Measurements from ENCODE around the gene KLF2.
A peak's percentile ranks its signal among the peaks of the same experiment; 100 is the strongest.

The KLF2 gene

DNA sequence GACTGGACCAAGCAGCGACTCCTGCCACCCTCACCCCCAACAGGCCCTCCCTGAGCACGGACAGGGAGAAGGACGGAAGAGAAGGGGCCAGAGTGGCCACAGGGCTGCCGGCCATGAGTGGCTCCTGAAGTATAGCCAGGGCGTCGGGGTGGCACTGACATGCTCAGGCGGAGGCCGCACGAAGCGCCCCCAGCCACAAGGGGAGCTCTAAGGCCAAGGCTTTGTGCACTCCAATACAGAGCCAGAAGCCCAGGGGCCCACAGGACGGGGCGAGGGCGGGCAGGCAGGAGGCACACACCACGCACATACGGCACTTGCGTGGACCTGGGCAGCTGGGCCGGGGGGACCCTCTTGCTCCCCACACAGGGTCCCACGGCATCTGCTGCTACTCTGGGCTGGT lies 52.0 kb downstream of the KLF2 start:
- ATAC-seq (peak; percentile 50), DNase-seq (peak; percentile 50)
- H3K27me3 Mint-ChIP-seq: no peaks in the 10 kb centered on the region
- H3K27ac Mint-ChIP-seq: no peak overlapping the region
- H3K36me3 Mint-ChIP-seq (ENCODE audit: low read depth): peaks cover 18% of the 10 kb centered on the region
- peaks cover 56% of the 10 kb centered on the region for H3K4me1 Mint-ChIP-seq
- H3K4me3 Mint-ChIP-seq: no peak overlapping the region
- H3K9me3 Mint-ChIP-seq: no peaks in the 10 kb centered on the region

DNA sequence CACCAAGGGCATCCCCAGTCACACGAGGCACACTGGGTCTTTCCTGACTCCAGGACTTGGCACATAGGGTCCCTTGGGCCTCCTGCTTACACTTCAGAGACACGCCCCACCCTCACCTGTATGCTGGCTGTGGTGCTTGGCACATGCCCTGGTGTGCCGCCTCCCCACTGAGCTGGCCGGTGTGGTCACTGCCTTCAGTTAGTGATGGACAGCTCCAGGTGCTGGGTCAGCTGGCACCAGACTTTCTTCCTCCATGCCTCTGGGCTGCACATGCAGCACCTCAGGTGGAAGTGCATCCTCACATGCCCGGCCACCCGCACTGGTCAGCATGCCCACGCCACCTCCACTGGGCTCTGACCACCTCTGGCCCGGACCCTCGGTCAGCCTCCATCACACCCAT lies 52.9 kb downstream of the KLF2 start:
- ATAC-seq: no peak
- Mint-ChIP-seq H3K27me3 (no peaks in the 10 kb centered on the region), H3K9me3 (no peaks in the 10 kb centered on the region), H3K4me3 (no peak overlapping the region), H3K4me1 (peaks cover 62% of the 10 kb centered on the region), H3K36me3 (ENCODE audit: low read depth) (peaks cover 18% of the 10 kb centered on the region), H3K27ac (no peak overlapping the region)
- DNase-seq: no peak
